Coronary artery (tissue), 2 donors: ENCODE data around the gene FAXDC2.

Experiments
- DNase-seq: peaks from one replicate; pipeline ENCODE4 v3.0.0-alpha.2; 2017; ENCODE audit warnings: low spot score
- H3K27ac ChIP-seq, 2 donors: fragments of 200-600 bp; sonication (generic); one replicate each; pipeline ENCODE4 v1.5.1; 2016 to 2019
- H3K4me3 ChIP-seq: fragments of 200-600 bp; sonication (generic); 2 replicates; pipeline ENCODE4 v1.5.1; 2016; ENCODE audit warnings: mild to moderate bottlenecking, moderate library complexity
- TF ChIP-seq, protein P1 (sequence below): fragments of 200-600 bp; sonication (generic); IDR thresholded peaks from one replicate; pipeline ENCODE4 v1.5.1; 2019; ENCODE audit warnings: antibody characterized with exemption

The FAXDC2 gene, protein sequence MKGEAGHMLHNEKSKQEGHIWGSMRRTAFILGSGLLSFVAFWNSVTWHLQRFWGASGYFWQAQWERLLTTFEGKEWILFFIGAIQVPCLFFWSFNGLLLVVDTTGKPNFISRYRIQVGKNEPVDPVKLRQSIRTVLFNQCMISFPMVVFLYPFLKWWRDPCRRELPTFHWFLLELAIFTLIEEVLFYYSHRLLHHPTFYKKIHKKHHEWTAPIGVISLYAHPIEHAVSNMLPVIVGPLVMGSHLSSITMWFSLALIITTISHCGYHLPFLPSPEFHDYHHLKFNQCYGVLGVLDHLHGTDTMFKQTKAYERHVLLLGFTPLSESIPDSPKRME

GRCh38 chr5:154850255-154851062, at the start of gene FAXDC2:
FAXDC2 (minus strand) TSS chr5:154850603; CDS start chr5:154838178, 12,425 bp downstream.
- TF ChIP-seq, protein P1, sequence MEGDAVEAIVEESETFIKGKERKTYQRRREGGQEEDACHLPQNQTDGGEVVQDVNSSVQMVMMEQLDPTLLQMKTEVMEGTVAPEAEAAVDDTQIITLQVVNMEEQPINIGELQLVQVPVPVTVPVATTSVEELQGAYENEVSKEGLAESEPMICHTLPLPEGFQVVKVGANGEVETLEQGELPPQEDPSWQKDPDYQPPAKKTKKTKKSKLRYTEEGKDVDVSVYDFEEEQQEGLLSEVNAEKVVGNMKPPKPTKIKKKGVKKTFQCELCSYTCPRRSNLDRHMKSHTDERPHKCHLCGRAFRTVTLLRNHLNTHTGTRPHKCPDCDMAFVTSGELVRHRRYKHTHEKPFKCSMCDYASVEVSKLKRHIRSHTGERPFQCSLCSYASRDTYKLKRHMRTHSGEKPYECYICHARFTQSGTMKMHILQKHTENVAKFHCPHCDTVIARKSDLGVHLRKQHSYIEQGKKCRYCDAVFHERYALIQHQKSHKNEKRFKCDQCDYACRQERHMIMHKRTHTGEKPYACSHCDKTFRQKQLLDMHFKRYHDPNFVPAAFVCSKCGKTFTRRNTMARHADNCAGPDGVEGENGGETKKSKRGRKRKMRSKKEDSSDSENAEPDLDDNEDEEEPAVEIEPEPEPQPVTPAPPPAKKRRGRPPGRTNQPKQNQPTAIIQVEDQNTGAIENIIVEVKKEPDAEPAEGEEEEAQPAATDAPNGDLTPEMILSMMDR: no peak
- Histone ChIP-seq H3K4me3 (peak within 1 kb of the TSS; percentile 91), H3K27ac (peak within 1 kb of the TSS; percentile 82 to 96)
- peak; percentile 92 for DNase-seq

DNA sequence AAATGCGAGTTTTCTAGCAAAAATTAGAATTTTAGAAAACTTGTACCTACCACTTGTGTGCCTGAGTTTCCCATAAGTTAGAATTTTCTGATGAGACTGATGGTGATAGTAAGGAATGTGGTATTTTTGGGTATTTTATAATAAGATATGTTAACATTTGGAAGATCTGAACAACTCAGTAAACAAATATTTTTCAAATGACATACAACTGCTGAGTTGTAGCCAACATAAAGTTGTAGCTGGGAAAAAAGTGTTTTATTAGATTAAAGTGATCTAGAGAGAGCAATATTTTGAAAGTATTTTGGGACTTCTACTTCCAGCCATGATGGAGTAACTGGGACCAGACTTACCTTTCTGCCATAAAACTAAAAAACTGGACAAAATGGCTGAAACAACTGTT, 49.7 kb upstream of the FAXDC2 start:
- TF ChIP-seq, protein P1: no peak
- Histone ChIP-seq H3K27ac (peak overlapping the region in 1 of 2 donors; percentile 0), H3K4me3 (no peak overlapping the region)
- DNase-seq: no peak

- H3K4me3 ChIP-seq: no peak overlapping the region
- DNase-seq: no peak
- TF ChIP-seq, protein P1: no peak
- H3K27ac ChIP-seq: peak overlapping the region in 1 of 2 donors; percentile 66
Measured at GRCh38 chr5:154899151-154899816, 48.9 kb upstream of the FAXDC2 start.

GRCh38 chr5:154898210-154898609, 47.8 kb upstream of the FAXDC2 start:
- TF ChIP-seq, protein P1: no peak
- DNase-seq: no peak
- H3K27ac ChIP-seq: peak overlapping the region in 1 of 2 donors; percentile 43
- no peak overlapping the region for H3K4me3 ChIP-seq

GRCh38 chr5:154896562-154897165, 46.3 kb upstream of the FAXDC2 start:
- Histone ChIP-seq H3K4me3 (no peak overlapping the region), H3K27ac (no peak overlapping the region)
- TF ChIP-seq, protein P1: no peak
- no peak for DNase-seq

GRCh38 chr5:154895606-154896561, 45.5 kb upstream of the FAXDC2 start:
- no peak overlapping the region for H3K27ac ChIP-seq

More at GRCh38 chr5:154895606-154896561, 45.5 kb upstream of the FAXDC2 start:
- no peak overlapping the region for H3K4me3 ChIP-seq
- no peak for DNase-seq
- TF ChIP-seq, protein P1: no peak
